Spleen (tissue), 3 donors: ENCODE results near the gene CHCHD6.

Experiments
- POLR2A ChIP-seq, 3 donors: fragments of 450-650 bp; IDR thresholded peaks; one replicate each; pipeline ENCODE4 v1.5.1; 2017; ENCODE audit warnings: antibody characterized with exemption in 3 of 3, mild to moderate bottlenecking in 1 of 3
- POLR2AphosphoS5 ChIP-seq, 3 donors: sonication (generic); formaldehyde crosslinking; IDR thresholded peaks; one replicate each; pipeline ENCODE4 v1.5.1; 2017; ENCODE audit warnings: antibody characterized with exemption in 3 of 3

DNA sequence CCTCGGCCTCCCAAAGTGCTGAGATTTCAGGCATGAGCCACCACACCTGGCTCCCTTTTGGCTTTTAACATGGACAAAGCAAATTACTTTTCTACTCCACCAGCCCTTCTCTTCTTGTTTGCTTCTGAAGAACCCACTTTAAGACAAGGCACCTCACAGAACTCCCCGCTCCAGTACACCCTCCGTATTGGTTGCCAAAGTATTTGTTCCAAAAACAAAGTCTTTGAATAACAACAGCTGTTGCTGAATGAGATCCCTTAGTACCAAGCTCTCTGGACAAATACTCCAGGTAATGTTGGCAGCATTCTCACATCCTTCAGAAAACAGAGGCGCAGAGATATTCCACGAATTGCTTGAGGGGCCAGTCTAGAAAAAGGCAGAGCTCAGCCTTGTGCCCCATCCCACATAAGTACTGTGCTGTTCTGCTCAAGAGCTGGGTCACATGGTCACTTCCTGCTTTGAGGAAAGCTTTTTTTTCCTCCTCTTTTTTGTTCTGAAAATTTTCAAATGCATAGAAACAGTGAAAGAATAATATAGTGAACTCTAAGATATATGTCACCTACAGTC is 7.3 kb upstream of the CHCHD6 start:
- TF ChIP-seq POLR2A (IDR thresholded peaks at IDR 0.05) (no peak), POLR2AphosphoS5 (IDR thresholded peaks at IDR 0.05) (no peak)
